Thoracic aorta (tissue), 2 donors: ENCODE measurements around the gene DSEL. TPM values are rescaled to one million over a fixed set of nuclear protein-coding genes. Genes with fewer than 3 reads are reported as not detected.

Experiments
- ATAC-seq: fragments of 150-250 bp; one replicate; pipeline ENCODE4 v1.8.0; 2017; ENCODE audit warnings: low read depth; ENCODE audit not compliant: insufficient number of reproducible peaks, low FRiP score
- DNase-seq: peaks from one replicate; pipeline ENCODE4 v3.0.0-alpha.2; 2020; ENCODE audit warnings: low spot score
- H3K27ac ChIP-seq, 2 donors: fragments of 200-600 bp; sonication (generic); 1 replicate in 1 of 2; 2 replicates in 1 of 2; pipeline ENCODE4 v1.5.1; 2016; ENCODE audit warnings: mild to moderate bottlenecking in 2 of 2, moderate library complexity in 2 of 2
- H3K27me3 ChIP-seq: fragments of 200-600 bp; sonication (generic); replicated peaks from 2 replicates; pipeline ENCODE4 v1.6.0; 2016; ENCODE audit warnings: mild to moderate bottlenecking; ENCODE audit not compliant: insufficient read depth
- H3K36me3 ChIP-seq: fragments of 200-600 bp; sonication (generic); one replicate; pipeline ENCODE4 v1.5.1; 2016
- H3K4me1 ChIP-seq, 2 donors: fragments of 200-600 bp; sonication (generic); 1 replicate in 1 of 2; 2 replicates in 1 of 2; pipeline versions ENCODE4 v1.5.1 to v1.6.0; 2016; ENCODE audit warnings: low read depth in 2 of 2, mild to moderate bottlenecking in 1 of 2; ENCODE audit not compliant: control insufficient read depth in 1 of 2
- H3K4me3 ChIP-seq: fragments of 200-600 bp; sonication (generic); 2 replicates; pipeline ENCODE4 v1.5.1; 2016; ENCODE audit warnings: mild to moderate bottlenecking
- H3K9me3 ChIP-seq: fragments of 200-600 bp; sonication (generic); 2 replicates; pipeline ENCODE4 v1.5.1; 2016
- CTCF ChIP-seq: fragments of 200-600 bp; sonication (generic); IDR thresholded peaks from one replicate; pipeline ENCODE4 v1.5.1; 2019; ENCODE audit warnings: antibody characterized with exemption
- total RNA-seq, 2 donors: library from RNA; depleted of rRNA; stranded (reverse); fragments of >200 nt; gene quantifications; one replicate each; pipeline versions ENCODE4 v1.1.0 to v1.2.3, GENCODE V29; 2016

DSEL gene
- total RNA-seq, 2 donors from 2014 or later: 34.1 to 38.5 TPM

GRCh38 chr18:67476585-67476984 is 39.9 kb downstream of the DSEL start:
- no peak for TF ChIP-seq CTCF
- H3K36me3 ChIP-seq: no peaks in the 10 kb centered on the region

GRCh38 chr18:67475673-67476072 is 40.8 kb downstream of the DSEL start:
- no peaks in the 10 kb centered on the region for H3K36me3 ChIP-seq
- no peaks in the 10 kb centered on the region for H3K27me3 ChIP-seq
- ATAC-seq (no peak), DNase-seq (no peak)
- no peaks in the 10 kb centered on the region for H3K9me3 ChIP-seq
- no peak overlapping the region for H3K4me3 ChIP-seq
- H3K4me1 ChIP-seq: no peaks in the 10 kb centered on the region
- H3K27ac ChIP-seq: no peak overlapping the region
- no peak for TF ChIP-seq CTCF

More at GRCh38 chr18:67476585-67476984, 39.9 kb downstream of the DSEL start:
- Histone ChIP-seq H3K4me3 (no peak overlapping the region), H3K4me1 (no peaks in the 10 kb centered on the region), H3K27me3 (no peaks in the 10 kb centered on the region), H3K27ac (no peak overlapping the region), H3K9me3 (no peaks in the 10 kb centered on the region)
- no peak for ATAC-seq
- no peak for DNase-seq

DNA sequence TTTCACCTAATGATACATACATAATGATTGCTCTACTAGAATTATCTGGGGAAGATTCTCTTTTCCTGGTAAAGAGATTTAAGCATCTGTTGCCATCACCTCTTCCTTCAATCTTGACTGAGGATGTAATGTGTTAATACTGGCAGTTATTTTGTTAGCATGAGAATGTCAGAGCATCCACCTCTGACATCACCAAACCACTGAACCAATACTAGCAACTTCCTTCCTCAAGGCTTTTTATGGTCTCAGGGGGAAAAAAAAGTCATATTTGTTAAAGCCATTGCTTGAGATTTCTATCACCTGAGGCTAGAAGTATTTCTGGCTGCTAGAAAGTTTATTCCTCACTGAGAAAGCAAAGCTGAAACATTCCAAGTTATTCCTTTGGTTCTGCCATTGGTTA is 48.5 kb downstream of the DSEL start:
- no peak overlapping the region for H3K27ac ChIP-seq
- H3K4me1 ChIP-seq: no peaks in the 10 kb centered on the region
- DNase-seq (no peak), ATAC-seq (no peak)
- no peak for TF ChIP-seq CTCF
- H3K4me3 ChIP-seq: no peak overlapping the region
- no peaks in the 10 kb centered on the region for H3K36me3 ChIP-seq
- H3K9me3 ChIP-seq: no peaks in the 10 kb centered on the region
- no peaks in the 10 kb centered on the region for H3K27me3 ChIP-seq

GRCh38 chr18:67467188-67467587 is 49.3 kb downstream of the DSEL start:
- no peaks in the 10 kb centered on the region for H3K27me3 ChIP-seq
- H3K9me3 ChIP-seq: no peaks in the 10 kb centered on the region
- ATAC-seq: no peak
- H3K36me3 ChIP-seq: no peaks in the 10 kb centered on the region
- H3K27ac ChIP-seq: no peak overlapping the region
- no peak for DNase-seq
- H3K4me3 ChIP-seq: no peak overlapping the region
- TF ChIP-seq CTCF: no peak
- H3K4me1 ChIP-seq: no peaks in the 10 kb centered on the region

DNA sequence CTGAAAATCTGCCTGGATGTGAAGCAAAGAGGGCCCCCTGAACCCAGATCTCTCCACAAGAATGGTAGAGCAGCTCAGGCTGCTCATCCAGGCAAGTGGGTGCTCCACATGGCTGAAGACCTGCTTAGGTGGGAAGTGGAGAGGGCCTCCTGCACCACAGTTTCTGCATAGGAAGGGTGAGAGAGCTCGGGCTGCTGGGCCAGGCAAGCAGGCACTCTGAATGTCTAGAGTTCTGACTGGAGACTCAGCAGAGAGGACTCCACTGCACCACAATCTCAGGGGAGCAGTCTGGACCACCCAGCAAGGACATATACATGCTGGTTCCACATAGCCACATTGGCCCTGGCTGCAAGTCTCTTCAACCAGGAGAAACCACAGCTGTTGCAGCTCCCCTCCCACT is 52.0 kb downstream of the DSEL start:
- no peak for ATAC-seq
- TF ChIP-seq CTCF: no peak
- no peaks in the 10 kb centered on the region for H3K9me3 ChIP-seq
- H3K4me3 ChIP-seq: no peak overlapping the region
- no peaks in the 10 kb centered on the region for H3K4me1 ChIP-seq
- no peaks in the 10 kb centered on the region for H3K27me3 ChIP-seq
- H3K36me3 ChIP-seq: no peaks in the 10 kb centered on the region
- DNase-seq: no peak
- H3K27ac ChIP-seq: no peak overlapping the region
